ENCODE measurements around the gene RAB39A. TPM values are rescaled to one million over a fixed set of nuclear protein-coding genes. Genes with fewer than 3 reads are reported as not detected.

The RAB39A gene
- total RNA-seq, 1 experiment from 2014 or later, result not detected

Other genes with a start within 250 kb of the RAB39A start
- not detected in 2 replicates for gene SLN, start 216.4 kb upstream of the RAB39A start, total RNA-seq (2014; rRNA removed; shearing (Covaris generic))
- 34.1 and 37.4 TPM in 2 replicates for gene SLC35F2, start 69.7 kb upstream of the RAB39A start, total RNA-seq (2014; rRNA removed; shearing (Covaris generic))
- gene CUL5, start 80.5 kb downstream of the RAB39A start, total RNA-seq (2014; rRNA removed; shearing (Covaris generic)), result 25.4 and 32.2 TPM in 2 replicates
- gene ACAT1, start 193.1 kb downstream of the RAB39A start, total RNA-seq (2014; rRNA removed; shearing (Covaris generic)), result 160 and 163 TPM in 2 replicates